Lower lobe of right lung (tissue), 2 donors: ENCODE results near the gene PLXNA2. TPM values are rescaled to one million over a fixed set of nuclear protein-coding genes. Genes with fewer than 3 reads are reported as not detected.

Experiments used
- ATAC-seq, 2 donors: fragments of 200-7000 bp; cut with Tn5 transposase; one replicate each; pipeline ENCODE4 v1.9.1; 2020 to 2022; ENCODE audit warnings: mild to moderate bottlenecking in 2 of 2, moderate library complexity in 2 of 2
- DNase-seq: peaks from one replicate; pipeline ENCODE4 v3.0.0-alpha.2; 2020
- H3K27ac ChIP-seq: fragments of 200-600 bp; one replicate; pipeline ENCODE4 v1.8.0; 2022
- H3K27me3 ChIP-seq: fragments of 200-600 bp; one replicate; pipeline ENCODE4 v1.8.0; 2022; ENCODE audit warnings: low read depth
- H3K36me3 ChIP-seq: fragments of 200-600 bp; one replicate; pipeline ENCODE4 v1.8.0; 2022; ENCODE audit warnings: mild to moderate bottlenecking
- H3K4me1 ChIP-seq: fragments of 200-600 bp; one replicate; pipeline ENCODE4 v1.8.0; 2022
- H3K4me3 ChIP-seq: fragments of 200-600 bp; one replicate; pipeline ENCODE4 v1.8.0; 2022; ENCODE audit warnings: mild to moderate bottlenecking
- H3K9me3 ChIP-seq: fragments of 200-600 bp; one replicate; pipeline ENCODE4 v1.8.0; 2022
- intact Hi-C: fragments of 100-400 bp; cut with DNase I; formaldehyde crosslinking; loops from one replicate; pipeline ENCODE4 v1.11.0; 2022
- total RNA-seq: library from RNA; stranded (reverse); fragmentation: NEBNext Ultra II Directional; extraction: Animal tissue kit (Norgen Biotek cat#: 25700); gene quantifications from one replicate; pipeline ENCODE4 v1.2.1, GENCODE V29; 2021
- TF ChIP-seq, protein P1 (sequence below): fragments of 200-600 bp; IDR thresholded peaks from one replicate; pipeline ENCODE4 v1.8.0; 2022; ENCODE audit warnings: antibody characterized with exemption, mild to moderate bottlenecking
- donor health status: DM: no; HTN: yes; CAD: no; lungs with severe emphysema.

Gene PLXNA2
- total RNA-seq, 1 donor from 2014 or later = 83.9 TPM

DNA sequence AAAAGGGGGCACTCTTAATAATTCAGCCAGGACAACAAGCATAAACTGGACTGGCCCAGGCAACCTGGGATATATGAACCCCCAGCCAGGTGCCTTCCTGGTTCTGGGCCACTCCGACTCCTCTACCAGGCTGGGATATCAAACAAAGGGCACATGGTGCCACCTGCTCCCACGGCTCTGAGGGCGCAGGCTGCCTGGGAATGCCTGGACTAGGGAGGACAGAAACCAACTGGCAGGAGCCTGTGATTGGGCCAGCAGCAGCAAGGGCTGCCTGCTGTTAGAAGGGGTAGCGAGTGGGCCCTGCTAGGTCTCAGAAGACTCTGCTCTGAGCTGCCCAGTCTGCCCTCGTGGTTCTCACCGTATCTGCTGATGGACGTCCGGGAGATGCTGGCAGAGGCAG is 210.0 kb downstream of the PLXNA2 start:
- Histone ChIP-seq H3K4me3 (no peak overlapping the region), H3K27ac (no peak overlapping the region), H3K27me3 (no peaks in the 10 kb centered on the region), H3K36me3 (peaks cover 93% of the 10 kb centered on the region), H3K4me1 (peaks cover 19% of the 10 kb centered on the region), H3K9me3 (no peaks in the 10 kb centered on the region)
- intact Hi-C loops = no loop called here
- no peak for ATAC-seq
- TF ChIP-seq, protein P1, sequence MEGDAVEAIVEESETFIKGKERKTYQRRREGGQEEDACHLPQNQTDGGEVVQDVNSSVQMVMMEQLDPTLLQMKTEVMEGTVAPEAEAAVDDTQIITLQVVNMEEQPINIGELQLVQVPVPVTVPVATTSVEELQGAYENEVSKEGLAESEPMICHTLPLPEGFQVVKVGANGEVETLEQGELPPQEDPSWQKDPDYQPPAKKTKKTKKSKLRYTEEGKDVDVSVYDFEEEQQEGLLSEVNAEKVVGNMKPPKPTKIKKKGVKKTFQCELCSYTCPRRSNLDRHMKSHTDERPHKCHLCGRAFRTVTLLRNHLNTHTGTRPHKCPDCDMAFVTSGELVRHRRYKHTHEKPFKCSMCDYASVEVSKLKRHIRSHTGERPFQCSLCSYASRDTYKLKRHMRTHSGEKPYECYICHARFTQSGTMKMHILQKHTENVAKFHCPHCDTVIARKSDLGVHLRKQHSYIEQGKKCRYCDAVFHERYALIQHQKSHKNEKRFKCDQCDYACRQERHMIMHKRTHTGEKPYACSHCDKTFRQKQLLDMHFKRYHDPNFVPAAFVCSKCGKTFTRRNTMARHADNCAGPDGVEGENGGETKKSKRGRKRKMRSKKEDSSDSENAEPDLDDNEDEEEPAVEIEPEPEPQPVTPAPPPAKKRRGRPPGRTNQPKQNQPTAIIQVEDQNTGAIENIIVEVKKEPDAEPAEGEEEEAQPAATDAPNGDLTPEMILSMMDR = no peak
- DNase-seq = no peak

DNA sequence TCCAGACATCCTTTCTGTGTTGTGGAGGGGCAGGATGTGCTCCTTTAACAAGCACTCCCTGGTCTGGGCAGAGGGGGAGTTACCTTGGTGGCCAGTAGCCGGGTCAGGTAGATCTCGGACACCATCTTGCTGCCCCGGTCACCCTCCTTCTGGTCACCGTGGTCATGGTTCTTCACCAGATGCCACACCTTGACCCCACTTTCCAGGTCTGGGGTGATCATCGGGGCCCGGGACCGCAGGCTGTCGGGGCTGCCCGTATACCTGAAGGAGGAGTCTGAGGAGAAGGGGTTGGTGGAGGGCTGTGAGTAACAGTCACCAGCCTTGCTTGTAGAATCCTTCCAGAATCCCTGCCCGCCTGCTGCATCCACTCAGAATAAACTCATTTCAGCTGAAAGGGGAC is 210.9 kb downstream of the PLXNA2 start:
- Histone ChIP-seq H3K27ac (no peak overlapping the region), H3K9me3 (no peaks in the 10 kb centered on the region), H3K4me3 (no peak overlapping the region), H3K4me1 (peaks cover 25% of the 10 kb centered on the region), H3K27me3 (no peaks in the 10 kb centered on the region), H3K36me3 (peaks cover 93% of the 10 kb centered on the region)
- ATAC-seq = no peak
- no peak for DNase-seq
- intact Hi-C loops = no loop called here
- TF ChIP-seq, protein P1 = no peak

DNA sequence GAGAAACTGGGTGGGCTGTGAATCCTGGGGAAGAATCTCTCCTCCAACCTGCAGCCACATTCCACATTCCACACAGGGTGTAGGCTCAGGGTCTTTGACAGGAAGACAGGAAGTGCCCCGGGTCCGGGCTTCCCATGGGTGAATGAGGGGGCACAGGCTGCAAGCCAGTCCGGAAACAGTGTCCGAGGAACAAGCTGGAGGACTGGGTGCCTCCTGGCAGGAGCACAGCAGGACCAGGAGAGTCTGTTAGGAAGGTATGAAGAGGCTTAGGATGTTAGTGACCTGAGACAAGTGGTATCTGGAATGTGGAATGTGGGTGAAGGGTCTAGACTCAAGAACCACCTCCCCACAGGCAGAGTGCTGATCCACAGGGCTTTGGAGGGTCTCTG is 212.3 kb downstream of the PLXNA2 start:
- H3K9me3 ChIP-seq = no peaks in the 10 kb centered on the region
- DNase-seq (no peak), ATAC-seq (no peak)
- H3K4me3 ChIP-seq = no peak overlapping the region
- intact Hi-C loops = no loop called here
- no peaks in the 10 kb centered on the region for H3K27me3 ChIP-seq
- peaks cover 25% of the 10 kb centered on the region for H3K4me1 ChIP-seq
- peak overlapping the region; percentile 33 for H3K27ac ChIP-seq
- TF ChIP-seq, protein P1 = no peak
- peaks cover 93% of the 10 kb centered on the region for H3K36me3 ChIP-seq

DNA sequence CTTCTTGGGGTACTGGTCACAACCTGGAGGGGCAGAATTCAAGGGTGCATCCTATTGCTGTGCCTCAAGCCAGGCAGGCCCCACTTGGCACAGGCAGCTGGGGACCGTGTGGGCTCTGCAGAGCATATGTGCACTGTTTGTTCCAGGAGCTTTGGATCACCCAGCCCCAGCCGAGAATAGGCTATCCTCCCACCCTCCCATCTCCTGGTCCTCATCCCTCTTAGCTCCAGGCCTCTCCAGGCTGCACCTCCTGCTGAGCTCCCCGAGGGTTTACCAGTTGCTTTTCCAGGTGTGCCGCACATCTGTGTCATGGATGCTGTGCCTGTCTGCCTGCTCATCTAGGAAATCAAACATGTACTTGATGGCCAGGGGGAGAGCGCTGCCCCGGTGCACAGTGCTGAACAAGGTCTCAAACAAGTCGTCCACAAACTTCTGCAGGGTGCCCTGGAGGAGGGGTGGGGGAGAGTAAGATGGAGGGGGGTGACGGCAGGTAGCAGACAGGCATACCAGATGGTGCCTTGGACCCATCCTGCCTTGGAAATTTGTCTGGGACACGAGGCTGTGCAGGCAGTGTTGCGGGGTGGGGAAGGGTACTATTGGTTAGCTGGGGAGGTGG is 212.8 kb downstream of the PLXNA2 start:
- peak overlapping the region; percentile 56 for H3K27ac ChIP-seq
- TF ChIP-seq, protein P1 = no peak
- no peak for DNase-seq
- intact Hi-C loops = no loop called here
- peaks cover 93% of the 10 kb centered on the region for H3K36me3 ChIP-seq
- peaks cover 25% of the 10 kb centered on the region for H3K4me1 ChIP-seq
- no peaks in the 10 kb centered on the region for H3K9me3 ChIP-seq
- H3K4me3 ChIP-seq = no peak overlapping the region
- H3K27me3 ChIP-seq = no peaks in the 10 kb centered on the region
- no peak for ATAC-seq

DNA sequence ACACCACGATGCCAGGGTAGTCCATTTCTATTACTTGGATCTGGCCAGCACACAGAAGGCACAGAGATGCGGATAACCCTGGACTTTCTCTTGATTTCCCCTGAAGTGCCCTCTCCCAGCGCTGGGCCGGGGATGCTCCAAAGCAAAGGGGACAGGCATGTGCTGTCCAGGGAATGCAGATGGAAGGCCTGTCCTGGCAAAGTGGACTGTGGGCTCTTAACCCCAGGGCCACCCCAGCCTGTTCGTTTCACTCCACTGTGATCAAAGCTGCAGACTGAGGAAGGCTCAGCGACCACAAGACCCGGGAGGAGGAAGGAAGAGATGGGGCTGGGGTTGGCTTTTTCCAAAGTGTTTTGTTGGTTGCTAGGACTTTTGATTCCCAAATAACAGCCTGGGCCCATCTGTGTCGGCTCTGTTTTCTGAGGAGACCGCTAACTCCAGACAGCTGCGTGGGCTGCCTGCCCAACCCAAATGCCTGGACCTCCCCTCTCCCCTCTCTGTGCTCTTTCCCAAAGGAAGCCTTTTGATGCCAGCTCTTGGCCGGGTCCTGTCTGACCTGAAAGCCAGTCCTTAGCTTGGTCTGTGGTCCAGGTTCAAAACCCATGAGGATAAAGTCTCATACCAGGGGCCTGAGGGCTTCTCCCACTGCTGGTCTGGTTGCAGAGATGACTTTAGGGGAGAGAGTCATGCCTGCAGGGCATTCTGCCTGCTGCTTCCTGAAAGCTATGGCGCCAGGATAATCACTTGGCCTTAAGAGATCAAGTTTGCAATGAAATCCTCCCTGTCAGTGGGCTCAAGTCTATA is 213.7 kb downstream of the PLXNA2 start:
- intact Hi-C loops = no loop called here
- no peak for DNase-seq
- H3K9me3 ChIP-seq = no peaks in the 10 kb centered on the region
- H3K27ac ChIP-seq = peak overlapping the region; percentile 83
- H3K4me1 ChIP-seq = peaks cover 25% of the 10 kb centered on the region
- TF ChIP-seq, protein P1 = no peak
- no peaks in the 10 kb centered on the region for H3K27me3 ChIP-seq
- H3K36me3 ChIP-seq = peaks cover 93% of the 10 kb centered on the region
- no peak overlapping the region for H3K4me3 ChIP-seq
- peak; percentile 60 to 67 for ATAC-seq
